Ovary (tissue), 9 donors: ENCODE results near the gene MTHFD1L. TPM values are rescaled to one million over a fixed set of nuclear protein-coding genes. Genes with fewer than 3 reads are reported as not detected.
A peak's percentile ranks its signal among the peaks of the same experiment; 100 is the strongest.

ENCODE experiments used
- DNase-seq, 5 donors: peaks; one replicate each; pipeline ENCODE4 v3.0.0-alpha.2; 2019 to 2020
- H3K27ac ChIP-seq, 2 donors: fragments of 200-600 bp; one replicate each; pipeline versions ENCODE4 v1.5.1 to v1.8.0; 2019 to 2022
- H3K27me3 ChIP-seq: fragments of 200-600 bp; one replicate; pipeline ENCODE4 v1.8.0; 2022
- H3K36me3 ChIP-seq: fragments of 200-600 bp; sonication (generic); one replicate; pipeline ENCODE4 v1.5.1; 2019
- H3K4me1 ChIP-seq: one replicate; pipeline ENCODE4 v1.8.1; 2013; ENCODE audit warnings: mild to moderate bottlenecking, moderate library complexity; ENCODE audit not compliant: insufficient read depth
- H3K4me3 ChIP-seq: fragments of 200-600 bp; sonication (generic); one replicate; pipeline ENCODE4 v1.5.1; 2017
- H3K9me3 ChIP-seq, 2 donors: fragments of 200-600 bp in 1 of 2; sonication (generic) in 1 of 2; one replicate each; pipeline versions ENCODE4 v1.5.1 to v1.8.1; 2013 to 2019; ENCODE audit warnings: mild to moderate bottlenecking in 1 of 2, moderate library complexity in 1 of 2
- CTCF ChIP-seq, 3 donors: fragments of 450-650 bp in 2 of 3; fragments of 200-600 bp in 1 of 3; IDR thresholded peaks; one replicate each; pipeline versions ENCODE4 v1.5.1 to v1.8.0; 2016 to 2022; ENCODE audit warnings: antibody characterized with exemption in 3 of 3, mild to moderate bottlenecking in 1 of 3
- EP300 ChIP-seq: sonication (generic); formaldehyde crosslinking; IDR thresholded peaks from one replicate; pipeline ENCODE4 v1.6.1; 2017; ENCODE audit warnings: antibody characterized with exemption
- POLR2A ChIP-seq: fragments of 450-650 bp; IDR thresholded peaks from one replicate; pipeline ENCODE4 v1.6.1; 2017; ENCODE audit warnings: antibody characterized with exemption, mild to moderate bottlenecking, moderate library complexity
- WGBS, 3 donors: extraction: QIAGEN DNeasy Blood & Tissue Kit in 1 of 3; methylation state at CpG; one replicate each; pipeline versions ENCODE4 v1.1.5 to v1.1.7; 2013 to 2017; 5-methylcytosine and 5-hydroxymethylcytosine counted together
- intact Hi-C, 4 donors: fragments of 100-400 bp; cut with DNase I; formaldehyde crosslinking; loops; one replicate each; pipeline versions ENCODE4 v1.11.0 to v1.15.1; 2022 to 2023
- polyA plus RNA-seq, 2 donors: library from polyadenylated mRNA; stranded (reverse); fragments of 200-250 nt in 1 of 2; fragments of 350-450 nt in 1 of 2; fragmentation: Illumina TruSeq in 1 of 2; extraction: RNeasy Lipid Tissue Mini Kit (QIAGEN cat#74804) in 1 of 2; gene quantifications; one replicate each; pipeline ENCODE4 v1.2.3, GENCODE V29; 2013 to 2014
- total RNA-seq, 7 donors: library from RNA; depleted of rRNA in 2 of 7; stranded (reverse); fragments of >200 nt in 2 of 7; fragmentation: NEBNext Ultra II Directional in 3 of 7; extraction: Animal tissue kit (Norgen Biotek cat#: 25700) in 3 of 7; gene quantifications; one replicate each; pipeline versions ENCODE4 v1.1.0 to v1.2.4, GENCODE V29; 2016 to 2023
- donor health status: DM: no; HTN: no; CAD: no; lungs with moderate emphysema.
- donor health status: DM: no; HTN: no; CAD: no.
- donor health status: Bipolar disorder and iron deficiency.
- donor health status: DM: yes; HTN: yes; CAD: no.
- donor health status: DM: no; HTN: no; CAD: no.
- donor health status: DM: yes; HTN: yes; CAD: no.

MTHFD1L gene
- total and polyA plus RNA-seq, 9 donors: 13.0 to 91.1 (median 23.6) TPM

DNA sequence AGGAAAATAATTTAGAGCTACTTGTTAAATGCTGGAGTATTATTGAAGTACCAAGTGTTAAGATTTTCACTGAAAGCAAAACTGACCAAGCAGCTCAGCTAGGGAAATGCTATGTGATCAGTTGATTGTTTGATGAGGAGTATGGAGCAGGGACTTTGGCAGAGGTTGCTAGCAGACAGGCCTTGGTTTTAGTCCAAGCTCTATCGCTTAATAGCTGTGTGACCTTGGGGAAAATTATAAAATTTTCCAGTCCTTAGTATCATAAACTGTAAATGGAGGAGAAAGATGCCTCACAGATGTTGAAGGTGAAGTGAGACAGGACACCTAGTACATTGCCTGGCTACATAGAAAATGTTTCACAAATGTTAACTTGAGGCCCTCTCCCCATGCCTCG lies 136.6 kb downstream of the MTHFD1L start:
- WGBS, 3 donors: 14 to 35% (median 28%) methylated on average over 2 of the region's 2 CpGs
- H3K27me3 ChIP-seq: no peaks in the 10 kb centered on the region
- H3K4me3 ChIP-seq: no peak overlapping the region
- H3K27ac ChIP-seq: peak overlapping the region in 1 of 2 donors; percentile 74
- intact Hi-C loops: loop anchor here in 2 of 4 donors (5.0 to 10.0 kb wide), 2 partner anchors 107 to 110 kb away; no protein-coding TSS in a partner anchor
- DNase-seq: no peak
- H3K36me3 ChIP-seq: no peaks in the 10 kb centered on the region
- no peaks in the 10 kb centered on the region for H3K9me3 ChIP-seq
- no peak for TF ChIP-seq EP300
- TF ChIP-seq CTCF (IDR thresholded peaks at IDR 0.05): no peak
- TF ChIP-seq POLR2A: no peak
- H3K4me1 ChIP-seq: peaks cover 25% of the 10 kb centered on the region

GRCh38 chr6:151002491-151002935 lies 137.0 kb downstream of the MTHFD1L start:
- Histone ChIP-seq H3K27ac (peak overlapping the region in 1 of 2 donors; percentile 74), H3K4me1 (peaks cover 24% of the 10 kb centered on the region), H3K27me3 (no peaks in the 10 kb centered on the region), H3K4me3 (no peak overlapping the region), H3K36me3 (no peaks in the 10 kb centered on the region), H3K9me3 (no peaks in the 10 kb centered on the region)
- WGBS, 3 donors: 86 to 97% (median 96%) methylated on average over 17 of the region's 17 CpGs
- intact Hi-C loops: loop anchor here in 2 of 4 donors (5.0 to 10.0 kb wide), 2 partner anchors 108 to 110 kb away; no protein-coding TSS in a partner anchor
- DNase-seq: no peak
- TF ChIP-seq POLR2A (no peak), CTCF (IDR thresholded peaks at IDR 0.05) (no peak), EP300 (no peak)

- Histone ChIP-seq H3K36me3 (no peaks in the 10 kb centered on the region), H3K4me1 (peaks cover 21% of the 10 kb centered on the region), H3K27ac (peak overlapping the region; percentile 28 to 78), H3K27me3 (no peaks in the 10 kb centered on the region), H3K9me3 (no peaks in the 10 kb centered on the region), H3K4me3 (no peak overlapping the region)
- peak in 2 of 5 donors; percentile 50 to 68 for DNase-seq
- intact Hi-C loops: loop anchor here in 2 of 4 donors (5.0 to 10.0 kb wide), 2 partner anchors 110 to 112 kb away; no protein-coding TSS in a partner anchor
- TF ChIP-seq EP300 (no peak), CTCF (IDR thresholded peaks at IDR 0.05) (no peak), POLR2A (no peak)
- WGBS, 3 donors: 6 to 10% (median 9%) methylated on average over 8 of the region's 8 CpGs
Observed at GRCh38 chr6:151004383-151005024, 139.0 kb downstream of the MTHFD1L start.

DNA sequence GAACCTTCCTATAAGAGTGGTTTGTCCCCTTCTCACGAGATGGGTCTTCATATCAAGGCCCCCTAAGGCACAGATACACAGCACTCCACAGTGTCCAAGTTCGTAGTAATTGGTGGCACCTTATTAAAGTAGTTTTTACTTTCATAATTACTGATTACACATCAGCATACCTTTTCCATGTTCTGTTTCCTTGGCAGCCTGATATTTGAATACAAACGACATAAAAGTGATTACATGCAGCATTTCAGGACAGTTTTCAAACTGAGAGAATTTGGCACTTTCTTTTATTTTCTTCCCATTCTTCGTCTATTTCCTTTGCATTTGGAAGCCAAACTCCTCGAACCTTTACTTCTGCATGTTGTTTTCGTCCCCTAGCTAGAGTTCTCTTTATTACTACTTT lies 139.7 kb downstream of the MTHFD1L start:
- TF ChIP-seq POLR2A (no peak), CTCF (IDR thresholded peaks at IDR 0.05) (no peak)
- no peaks in the 10 kb centered on the region for H3K9me3 ChIP-seq
- intact Hi-C loops: loop anchor here in 1 of 4 donors (10.0 kb wide), 1 partner anchor 110 kb away; no protein-coding TSS in a partner anchor
- H3K4me3 ChIP-seq: no peak overlapping the region
- WGBS, 3 donors: 36 to 45% (median 42%) methylated on average over 6 of the region's 6 CpGs
- H3K27me3 ChIP-seq: no peaks in the 10 kb centered on the region
- peaks cover 17% of the 10 kb centered on the region for H3K4me1 ChIP-seq
- H3K27ac ChIP-seq: peak overlapping the region in 1 of 2 donors; percentile 78
- no peak for DNase-seq
- H3K36me3 ChIP-seq: no peaks in the 10 kb centered on the region
